GM19452 (cell line): ENCODE results near the gene LUZP2.

Source experiments
- ATAC-seq: cut with Tn5 transposase; IDR thresholded peaks from one replicate; pipeline ENCODE4 v1.9.1; 2021; ENCODE audit not compliant: unreplicated experiment

LUZP2 gene

GRCh38 chr11:24805671-24806070 lies 308.8 kb downstream of the LUZP2 start:
- ATAC-seq = no peak

GRCh38 chr11:24808173-24808572 lies 311.3 kb downstream of the LUZP2 start:
- ATAC-seq = no peak

GRCh38 chr11:24819006-24819405 lies 322.2 kb downstream of the LUZP2 start:
- no peak for ATAC-seq

- no peak for ATAC-seq
These were observed 323.1 kb downstream of the LUZP2 start for GRCh38 chr11:24819863-24820434.

GRCh38 chr11:24820541-24820940 lies 323.7 kb downstream of the LUZP2 start:
- no peak for ATAC-seq

GRCh38 chr11:24828938-24829605 lies 332.2 kb downstream of the LUZP2 start:
- no peak for ATAC-seq

- no peak for ATAC-seq
These were observed 336.7 kb downstream of the LUZP2 start for GRCh38 chr11:24833573-24833972.

- ATAC-seq = no peak
These were observed 340.3 kb downstream of the LUZP2 start for GRCh38 chr11:24837112-24837511.

- no peak for ATAC-seq
These were observed 345.5 kb downstream of the LUZP2 start for GRCh38 chr11:24842308-24842707.

GRCh38 chr11:24844406-24844805 lies 347.6 kb downstream of the LUZP2 start:
- no peak for ATAC-seq

GRCh38 chr11:24848857-24849256 lies 352.0 kb downstream of the LUZP2 start:
- ATAC-seq = no peak

GRCh38 chr11:24855951-24856350 lies 359.1 kb downstream of the LUZP2 start:
- no peak for ATAC-seq

- ATAC-seq = no peak
These were observed 363.0 kb downstream of the LUZP2 start for GRCh38 chr11:24859801-24860300.

GRCh38 chr11:24861440-24861839 lies 364.6 kb downstream of the LUZP2 start:
- ATAC-seq = no peak

GRCh38 chr11:24866743-24867142 lies 369.9 kb downstream of the LUZP2 start:
- no peak for ATAC-seq

GRCh38 chr11:24870048-24870447 lies 373.2 kb downstream of the LUZP2 start:
- ATAC-seq = no peak

GRCh38 chr11:24872186-24872585 lies 375.3 kb downstream of the LUZP2 start:
- ATAC-seq = no peak

- no peak for ATAC-seq
These were observed 375.9 kb downstream of the LUZP2 start for GRCh38 chr11:24872651-24873311.

- no peak for ATAC-seq
These were observed 384.1 kb downstream of the LUZP2 start for GRCh38 chr11:24880962-24881361.

GRCh38 chr11:24885580-24886173 lies 388.8 kb downstream of the LUZP2 start:
- no peak for ATAC-seq

- ATAC-seq = no peak
These were observed 390.2 kb downstream of the LUZP2 start for GRCh38 chr11:24886880-24887619.
